T1000 (cell line): ENCODE results near the gene PDE8A.

ENCODE experiments used
- DNase-seq: peaks from one replicate; lab custom pipeline; 2025; ENCODE audit warnings: mixed read lengths; lab: John Stamatoyannopoulos, UW

Gene PDE8A

GRCh38 chr15:85091990-85092389, 110.3 kb downstream of the PDE8A start:
- DNase-seq = no peak

GRCh38 chr15:85094685-85095084, 113.0 kb downstream of the PDE8A start:
- no peak for DNase-seq

GRCh38 chr15:85095566-85095965, 113.9 kb downstream of the PDE8A start:
- DNase-seq = no peak

GRCh38 chr15:85097250-85097649, 115.6 kb downstream of the PDE8A start:
- DNase-seq = no peak

GRCh38 chr15:85097725-85098124, 116.1 kb downstream of the PDE8A start:
- no peak for DNase-seq

GRCh38 chr15:85099195-85099803, 117.6 kb downstream of the PDE8A start:
- no peak for DNase-seq

- no peak for DNase-seq
These were observed 118.7 kb downstream of the PDE8A start for GRCh38 chr15:85100186-85100937.

GRCh38 chr15:85104584-85104983, 122.9 kb downstream of the PDE8A start:
- no peak for DNase-seq

GRCh38 chr15:85108136-85108535, 126.5 kb downstream of the PDE8A start:
- DNase-seq = no peak

GRCh38 chr15:85109333-85109732, 127.7 kb downstream of the PDE8A start:
- no peak for DNase-seq

GRCh38 chr15:85112997-85113396, 131.3 kb downstream of the PDE8A start:
- DNase-seq = no peak

- no peak for DNase-seq
These were observed 133.2 kb downstream of the PDE8A start for GRCh38 chr15:85114886-85115285.

- no peak for DNase-seq
These were observed 134.4 kb downstream of the PDE8A start for GRCh38 chr15:85116066-85116465.

GRCh38 chr15:85116494-85116893, 134.8 kb downstream of the PDE8A start:
- no peak for DNase-seq

GRCh38 chr15:85116925-85117646, 135.4 kb downstream of the PDE8A start:
- no peak for DNase-seq

GRCh38 chr15:85118173-85118572, 136.5 kb downstream of the PDE8A start:
- DNase-seq = no peak

GRCh38 chr15:85118581-85118980, 136.9 kb downstream of the PDE8A start:
- no peak for DNase-seq

GRCh38 chr15:85120351-85121113, 138.9 kb downstream of the PDE8A start:
- no peak for DNase-seq

GRCh38 chr15:85124173-85124572, 142.5 kb downstream of the PDE8A start:
- no peak for DNase-seq

GRCh38 chr15:85125056-85125661, 143.5 kb downstream of the PDE8A start:
- DNase-seq = no peak

- no peak for DNase-seq
These were observed 147.0 kb downstream of the PDE8A start for GRCh38 chr15:85128621-85129020.

- no peak for DNase-seq
These were observed 148.2 kb downstream of the PDE8A start for GRCh38 chr15:85129881-85130280.
